GM12878 (cell line): ENCODE measurements around the gene CCDC74B. TPM values are rescaled to one million over a fixed set of nuclear protein-coding genes. Genes with fewer than 3 reads are reported as not detected.

Source experiments
- ATAC-seq: fragments of 200-7000 bp; cut with Tn5 transposase; 3 replicates; pipeline ENCODE4 v1.9.1; 2020; ENCODE audit warnings: mild to moderate bottlenecking, moderate library complexity
- BruUV-seq: library from RNA; stranded (reverse); fragments of 400-500 nt; replicated peaks from 2 replicates; lab custom pipeline; 2021; lab: Mats Ljungman, UMichigan
- CTCF ChIA-PET: fragments of 300-600 bp; sonication (Branson Sonifier 250); formaldehyde crosslinking; extraction: SDS; loops from one replicate; lab custom pipeline; 2021; ENCODE audit warnings: inconsistent platforms; lab: Yijun Ruan, JAX
- POLR2A ChIA-PET: fragments of 350-600 bp; formaldehyde crosslinking; extraction: SDS; loops from one replicate; lab custom pipeline; 2021; ENCODE audit warnings: inconsistent platforms; lab: Charles Lee
- RAD21 ChIA-PET: fragments of 300-600 bp; sonication (Branson Sonifier 250); formaldehyde crosslinking; loops from one replicate; lab custom pipeline; 2023; ENCODE audit warnings: antibody characterized with exemption; ENCODE audit not compliant: unreplicated experiment; lab: Charles Lee
- SMC1A ChIA-PET: fragments of 300-600 bp; sonication (Branson Sonifier 250); formaldehyde crosslinking; loops from one replicate; lab custom pipeline; 2023; ENCODE audit not compliant: unreplicated experiment, uncharacterized antibody; lab: Charles Lee
- DNase-seq: peaks from one replicate; pipeline ENCODE4 v3.0.0-alpha.2; 2011; ENCODE audit warnings: low read depth, low spot score
- FAIRE-seq: peaks from 3 replicates; lab custom pipeline; 2011; peaks lifted over from hg19 to GRCh38; lab: Jason Lieb, UNC
- H2AFZ ChIP-seq: 2 replicates; pipeline ENCODE4 v1.6.0; 2011; ENCODE audit warnings: low read depth, low read length, control low read depth; ENCODE audit not compliant: control insufficient read depth
- H3K27ac ChIP-seq: 2 replicates; pipeline ENCODE4 v1.5.1; 2011; ENCODE audit warnings: control low read depth; ENCODE audit not compliant: control insufficient read depth, insufficient read depth
- H3K27me3 ChIP-seq, 2 experiments: replicated peaks in 1 of 2; 2 replicates each; pipeline versions ENCODE4 v1.6.0 to v1.6.1; 2011; ENCODE audit warnings: low read length in 1 of 2; ENCODE audit not compliant: control insufficient read depth in 2 of 2, insufficient read depth in 2 of 2
- H3K36me3 ChIP-seq, 2 experiments: 2 replicates each; pipeline ENCODE4 v1.5.1; 2011; ENCODE audit warnings: low read length in 1 of 2; ENCODE audit not compliant: control insufficient read depth in 2 of 2, insufficient read depth in 2 of 2
- H3K4me1 ChIP-seq: 2 replicates; pipeline ENCODE4 v1.6.1; 2011; ENCODE audit warnings: mild to moderate bottlenecking, low read length, moderate library complexity, mixed read lengths; ENCODE audit not compliant: control insufficient read depth, insufficient read depth
- H3K4me2 ChIP-seq: 2 replicates; pipeline ENCODE4 v1.6.0; 2011; ENCODE audit warnings: control low read depth; ENCODE audit not compliant: control insufficient read depth, insufficient read depth
- H3K4me3 ChIP-seq: fragments of 200-600 bp; sonication (generic); 2 replicates; pipeline ENCODE4 v1.5.1; 2016
- H3K79me2 ChIP-seq: 2 replicates; pipeline ENCODE4 v1.6.0; 2011; ENCODE audit warnings: low read length; ENCODE audit not compliant: control insufficient read depth, insufficient read depth
- H3K9ac ChIP-seq: 2 replicates; pipeline ENCODE4 v1.8.0; 2011; ENCODE audit warnings: low read length, control low read depth, mixed read lengths; ENCODE audit not compliant: control insufficient read depth, insufficient read depth
- H3K9me3 ChIP-seq: replicated peaks from 3 replicates; pipeline ENCODE4 v1.5.1; 2011; ENCODE audit warnings: mild to moderate bottlenecking, low read length; ENCODE audit not compliant: control insufficient read depth, insufficient read depth
- H4K20me1 ChIP-seq: 2 replicates; pipeline ENCODE4 v1.6.0; 2011; ENCODE audit not compliant: control insufficient read depth, insufficient read depth
- ASH2L ChIP-seq: fragments of 300-600, 200-600 bp; sonication (generic); IDR thresholded peaks from 2 replicates; pipeline ENCODE4 v1.6.1; 2017; ENCODE audit warnings: low read depth, mild to moderate bottlenecking, borderline replicate concordance
- BMI1 ChIP-seq: fragments of 450-650 bp; IDR thresholded peaks from 2 replicates; pipeline ENCODE4 v1.6.1; 2016; ENCODE audit warnings: mild to moderate bottlenecking, moderate library complexity, borderline replicate concordance
- CHD2 ChIP-seq: IDR thresholded peaks from 2 replicates; pipeline ENCODE4 v1.6.1; 2011; ENCODE audit warnings: low read depth, low read length, improper control_type of control experiment, borderline replicate concordance
- NR2C2 ChIP-seq: IDR thresholded peaks from 2 replicates; pipeline ENCODE4 v1.6.1; 2011; ENCODE audit warnings: borderline replicate concordance, low read depth; ENCODE audit not compliant: control insufficient read depth, insufficient read length
- ZNF274 ChIP-seq: IDR thresholded peaks from one replicate; pipeline ENCODE4 v1.8.0; 2011; ENCODE audit not compliant: insufficient read length, insufficient read depth
- WGBS: methylation state at CpG from one replicate; pipeline ENCODE4 v1.1.6; 2016; ENCODE audit warnings: low lambda C conversion rate; ENCODE audit not compliant: insufficient replicate concordance, insufficient coverage; ENCODE audit errors: missing lambda C conversion rate; 5-methylcytosine and 5-hydroxymethylcytosine counted together
- in situ Hi-C: fragments of 300-500 bp; cut with MboI; formaldehyde crosslinking; loops from 9 replicates; pipeline ENCODE4 v1.14.3; 2018; ENCODE audit warnings: mixed read lengths
- intact Hi-C: fragments of 100-400 bp; cut with micrococcal nuclease; formaldehyde crosslinking; loops from one replicate; pipeline ENCODE4 v1.14.2; 2022; ENCODE audit not compliant: unreplicated experiment
- polyA plus RNA-seq, 11 experiments: library from polyadenylated mRNA; depleted of rRNA in 4 of 11; unstranded in 6 of 11; stranded (reverse) in 5 of 11; fragments of >200 nt; fragmentation: Nextera tagmentation in 4 of 11; fragmentation: Illumina TruSeq in 1 of 11; extraction: Ambion mirVana in 4 of 11; extraction: Trizol in 1 of 11; gene quantifications; 1 replicate in 1 of 11; 2 replicates in 10 of 11; pipeline versions ENCODE4 v1.2.1 to v1.2.3, GENCODE V29; 2011 to 2016; ENCODE audit warnings: inconsistent platforms in 2 of 11, missing spikeins in 2 of 11, low read depth in 1 of 11
- total RNA-seq, 4 experiments: library from RNA; depleted of rRNA in 3 of 4; stranded (reverse); fragments of >200 nt in 3 of 4; fragmentation: Illumina TruSeq in 1 of 4; extraction: Trizol in 1 of 4; gene quantifications; 2 replicates each; pipeline versions ENCODE4 v1.2.1 to v1.2.3, GENCODE V29; 2013 to 2021
- TF ChIP-seq, protein P1 (sequence below): IDR thresholded peaks from 2 replicates; pipeline ENCODE4 v1.6.1; 2012; ENCODE audit warnings: low read depth, low read length, improper control_type of control experiment
- TF ChIP-seq, protein P2 (sequence below): fragments of 450-650 bp; IDR thresholded peaks from 2 replicates; pipeline ENCODE4 v1.6.1; 2017; ENCODE audit warnings: mild to moderate bottlenecking, moderate library complexity
- TF ChIP-seq, protein P3 (sequence below): fragments of 450-650 bp; IDR thresholded peaks from 2 replicates; pipeline ENCODE4 v1.6.1; 2017; ENCODE audit warnings: low read depth, mild to moderate bottlenecking, moderate library complexity
- TF ChIP-seq, protein P4 (sequence below): fragments of 150-350 bp; IDR thresholded peaks from 2 replicates; pipeline ENCODE4 v1.6.1; 2014; ENCODE audit warnings: mild to moderate bottlenecking, low read depth, low read length

The CCDC74B gene
- total and polyA plus RNA-seq, 10 of the 15 experiments (the other 5 are each of a cell fraction or from before 2014, with no cell fraction given) = 0.52 to 21.2 (median 9.7) TPM

DNA sequence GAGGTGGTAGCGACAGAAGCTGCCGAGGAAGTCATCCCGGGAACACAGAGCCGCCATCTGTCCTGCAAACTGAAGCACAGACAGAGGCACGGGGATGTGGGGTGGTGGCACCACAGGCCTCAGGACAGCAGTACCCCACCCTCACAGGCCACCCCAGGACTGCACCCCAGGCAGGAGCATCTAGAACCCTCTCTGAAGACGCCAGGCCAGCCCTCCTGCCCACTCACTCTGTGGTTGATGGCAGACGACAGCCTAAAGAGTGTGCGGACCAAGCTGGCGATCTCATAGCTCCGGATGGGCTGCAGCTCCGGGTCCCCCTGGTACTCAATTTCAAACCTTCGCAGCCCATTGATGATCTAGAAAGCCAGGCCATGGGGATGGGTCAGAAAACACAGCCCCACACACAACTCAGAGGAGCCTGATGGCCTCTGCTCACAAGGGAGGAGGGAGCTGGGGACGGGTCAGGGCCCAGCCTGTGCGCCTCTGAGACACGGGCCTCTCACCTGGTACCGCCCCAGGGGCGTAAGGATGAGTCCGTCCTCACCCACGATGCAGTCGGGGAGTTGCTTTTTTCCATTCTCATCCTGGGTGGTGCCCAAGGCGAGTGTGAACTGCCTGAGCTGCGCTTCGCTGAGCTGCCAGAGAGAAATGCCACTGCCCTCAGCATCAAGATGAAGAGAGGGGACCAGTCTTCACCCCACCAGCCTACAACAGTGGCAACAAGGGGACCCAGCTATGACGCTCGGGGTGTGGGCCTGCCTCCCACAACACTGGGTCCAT, 8.1 kb upstream of the CCDC74B start:
- Histone ChIP-seq H4K20me1 (no peaks in the 10 kb centered on the region), H3K4me3 (no peak overlapping the region), H3K27me3 (no peaks in the 10 kb centered on the region), H3K9ac (no peak overlapping the region), H3K36me3 (peaks cover 0 to 21% of the 10 kb centered on the region in 2 experiments; a peak in 2 of 4 replicates), H3K4me1 (peaks cover 9% of the 10 kb centered on the region), H3K27ac (no peak overlapping the region), H2AFZ (no peak overlapping the region), H3K79me2 (no peaks in the 10 kb centered on the region), H3K9me3 (no peaks in the 10 kb centered on the region), H3K4me2 (no peak overlapping the region)
- ATAC-seq = no peak
- ChIA-PET POLR2A (interaction anchor here (0.5 kb wide), 1 partner anchor 819 kb away, joined by 11 read pairs; no protein-coding TSS in a partner anchor), SMC1A (no interaction called here), CTCF (no interaction called here), RAD21 (no interaction called here)
- no TSS peak for BruUV-seq
- intact Hi-C loops = no loop called here
- no peak for DNase-seq
- no peak for FAIRE-seq
- 94% methylated on average over 25 of the region's 25 CpGs for WGBS
- in situ Hi-C loops = loop anchor here (10.0 kb wide), 1 partner anchor 1522 kb away; no protein-coding TSS in a partner anchor
- TF ChIP-seq, protein P1, sequence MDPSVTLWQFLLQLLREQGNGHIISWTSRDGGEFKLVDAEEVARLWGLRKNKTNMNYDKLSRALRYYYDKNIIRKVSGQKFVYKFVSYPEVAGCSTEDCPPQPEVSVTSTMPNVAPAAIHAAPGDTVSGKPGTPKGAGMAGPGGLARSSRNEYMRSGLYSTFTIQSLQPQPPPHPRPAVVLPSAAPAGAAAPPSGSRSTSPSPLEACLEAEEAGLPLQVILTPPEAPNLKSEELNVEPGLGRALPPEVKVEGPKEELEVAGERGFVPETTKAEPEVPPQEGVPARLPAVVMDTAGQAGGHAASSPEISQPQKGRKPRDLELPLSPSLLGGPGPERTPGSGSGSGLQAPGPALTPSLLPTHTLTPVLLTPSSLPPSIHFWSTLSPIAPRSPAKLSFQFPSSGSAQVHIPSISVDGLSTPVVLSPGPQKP = no peak
- TF ChIP-seq, protein P2, sequence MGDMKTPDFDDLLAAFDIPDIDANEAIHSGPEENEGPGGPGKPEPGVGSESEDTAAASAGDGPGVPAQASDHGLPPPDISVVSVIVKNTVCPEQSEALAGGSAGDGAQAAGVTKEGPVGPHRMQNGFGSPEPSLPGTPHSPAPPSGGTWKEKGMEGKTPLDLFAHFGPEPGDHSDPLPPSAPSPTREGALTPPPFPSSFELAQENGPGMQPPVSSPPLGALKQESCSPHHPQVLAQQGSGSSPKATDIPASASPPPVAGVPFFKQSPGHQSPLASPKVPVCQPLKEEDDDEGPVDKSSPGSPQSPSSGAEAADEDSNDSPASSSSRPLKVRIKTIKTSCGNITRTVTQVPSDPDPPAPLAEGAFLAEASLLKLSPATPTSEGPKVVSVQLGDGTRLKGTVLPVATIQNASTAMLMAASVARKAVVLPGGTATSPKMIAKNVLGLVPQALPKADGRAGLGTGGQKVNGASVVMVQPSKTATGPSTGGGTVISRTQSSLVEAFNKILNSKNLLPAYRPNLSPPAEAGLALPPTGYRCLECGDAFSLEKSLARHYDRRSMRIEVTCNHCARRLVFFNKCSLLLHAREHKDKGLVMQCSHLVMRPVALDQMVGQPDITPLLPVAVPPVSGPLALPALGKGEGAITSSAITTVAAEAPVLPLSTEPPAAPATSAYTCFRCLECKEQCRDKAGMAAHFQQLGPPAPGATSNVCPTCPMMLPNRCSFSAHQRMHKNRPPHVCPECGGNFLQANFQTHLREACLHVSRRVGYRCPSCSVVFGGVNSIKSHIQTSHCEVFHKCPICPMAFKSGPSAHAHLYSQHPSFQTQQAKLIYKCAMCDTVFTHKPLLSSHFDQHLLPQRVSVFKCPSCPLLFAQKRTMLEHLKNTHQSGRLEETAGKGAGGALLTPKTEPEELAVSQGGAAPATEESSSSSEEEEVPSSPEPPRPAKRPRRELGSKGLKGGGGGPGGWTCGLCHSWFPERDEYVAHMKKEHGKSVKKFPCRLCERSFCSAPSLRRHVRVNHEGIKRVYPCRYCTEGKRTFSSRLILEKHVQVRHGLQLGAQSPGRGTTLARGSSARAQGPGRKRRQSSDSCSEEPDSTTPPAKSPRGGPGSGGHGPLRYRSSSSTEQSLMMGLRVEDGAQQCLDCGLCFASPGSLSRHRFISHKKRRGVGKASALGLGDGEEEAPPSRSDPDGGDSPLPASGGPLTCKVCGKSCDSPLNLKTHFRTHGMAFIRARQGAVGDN = no peak
- TF ChIP-seq BMI1 (no peak), NR2C2 (no peak), ZNF274 (no peak), CHD2 (no peak), ASH2L (no peak)
- TF ChIP-seq, protein P3, sequence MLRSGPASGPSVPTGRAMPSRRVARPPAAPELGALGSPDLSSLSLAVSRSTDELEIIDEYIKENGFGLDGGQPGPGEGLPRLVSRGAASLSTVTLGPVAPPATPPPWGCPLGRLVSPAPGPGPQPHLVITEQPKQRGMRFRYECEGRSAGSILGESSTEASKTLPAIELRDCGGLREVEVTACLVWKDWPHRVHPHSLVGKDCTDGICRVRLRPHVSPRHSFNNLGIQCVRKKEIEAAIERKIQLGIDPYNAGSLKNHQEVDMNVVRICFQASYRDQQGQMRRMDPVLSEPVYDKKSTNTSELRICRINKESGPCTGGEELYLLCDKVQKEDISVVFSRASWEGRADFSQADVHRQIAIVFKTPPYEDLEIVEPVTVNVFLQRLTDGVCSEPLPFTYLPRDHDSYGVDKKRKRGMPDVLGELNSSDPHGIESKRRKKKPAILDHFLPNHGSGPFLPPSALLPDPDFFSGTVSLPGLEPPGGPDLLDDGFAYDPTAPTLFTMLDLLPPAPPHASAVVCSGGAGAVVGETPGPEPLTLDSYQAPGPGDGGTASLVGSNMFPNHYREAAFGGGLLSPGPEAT = no peak
- TF ChIP-seq, protein P4, sequence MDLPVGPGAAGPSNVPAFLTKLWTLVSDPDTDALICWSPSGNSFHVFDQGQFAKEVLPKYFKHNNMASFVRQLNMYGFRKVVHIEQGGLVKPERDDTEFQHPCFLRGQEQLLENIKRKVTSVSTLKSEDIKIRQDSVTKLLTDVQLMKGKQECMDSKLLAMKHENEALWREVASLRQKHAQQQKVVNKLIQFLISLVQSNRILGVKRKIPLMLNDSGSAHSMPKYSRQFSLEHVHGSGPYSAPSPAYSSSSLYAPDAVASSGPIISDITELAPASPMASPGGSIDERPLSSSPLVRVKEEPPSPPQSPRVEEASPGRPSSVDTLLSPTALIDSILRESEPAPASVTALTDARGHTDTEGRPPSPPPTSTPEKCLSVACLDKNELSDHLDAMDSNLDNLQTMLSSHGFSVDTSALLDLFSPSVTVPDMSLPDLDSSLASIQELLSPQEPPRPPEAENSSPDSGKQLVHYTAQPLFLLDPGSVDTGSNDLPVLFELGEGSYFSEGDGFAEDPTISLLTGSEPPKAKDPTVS = no peak
